GM18951 (cell line): ENCODE data around the gene KRTAP3-1.

ENCODE experiments used
- POLR2A ChIP-seq: IDR thresholded peaks from 4 replicates; pipeline ENCODE4 v1.6.1; 2011; ENCODE audit warnings: mild to moderate bottlenecking; ENCODE audit not compliant: insufficient read length, insufficient read depth; ENCODE audit errors: extremely low read depth
- in situ Hi-C: fragments of 300-500 bp; cut with MboI; formaldehyde crosslinking; loops from one replicate; pipeline ENCODE4 v1.12.0; 2022; ENCODE audit warnings: low sequenced_read_pairs, mixed read lengths, inconsistent platforms; ENCODE audit not compliant: unreplicated experiment

Gene KRTAP3-1

GRCh38 chr17:40981115-40981514 lies 27.8 kb downstream of the KRTAP3-1 start:
- no peak for TF ChIP-seq POLR2A
- in situ Hi-C loops: no loop called here

GRCh38 chr17:40980596-40980995 lies 28.3 kb downstream of the KRTAP3-1 start:
- in situ Hi-C loops: no loop called here
- TF ChIP-seq POLR2A: no peak

GRCh38 chr17:40980117-40980516 lies 28.8 kb downstream of the KRTAP3-1 start:
- in situ Hi-C loops: no loop called here
- no peak for TF ChIP-seq POLR2A

GRCh38 chr17:40978575-40979151 lies 30.3 kb downstream of the KRTAP3-1 start:
- no peak for TF ChIP-seq POLR2A
- in situ Hi-C loops: no loop called here

- TF ChIP-seq POLR2A: no peak
- in situ Hi-C loops: no loop called here
Observed at GRCh38 chr17:40975516-40975915, 33.4 kb downstream of the KRTAP3-1 start.

- TF ChIP-seq POLR2A: no peak
- in situ Hi-C loops: no loop called here
Observed at GRCh38 chr17:40974366-40974765, 34.6 kb downstream of the KRTAP3-1 start.

GRCh38 chr17:40967582-40967981 lies 41.3 kb downstream of the KRTAP3-1 start:
- in situ Hi-C loops: no loop called here
- TF ChIP-seq POLR2A: no peak

- no peak for TF ChIP-seq POLR2A
- in situ Hi-C loops: no loop called here
Observed at GRCh38 chr17:40966848-40967247, 42.1 kb downstream of the KRTAP3-1 start, which contains the start of gene KRT39. Gene KRT39 (minus strand): TSS chr17:40966948. CDS start chr17:40966856, 92 bp downstream.

GRCh38 chr17:40963838-40964237 lies 45.1 kb downstream of the KRTAP3-1 start:
- in situ Hi-C loops: no loop called here
- TF ChIP-seq POLR2A: no peak

GRCh38 chr17:40962059-40962561 lies 46.8 kb downstream of the KRTAP3-1 start:
- no peak for TF ChIP-seq POLR2A
- in situ Hi-C loops: no loop called here

GRCh38 chr17:40961591-40961990 lies 47.3 kb downstream of the KRTAP3-1 start:
- in situ Hi-C loops: no loop called here
- TF ChIP-seq POLR2A: no peak

- in situ Hi-C loops: no loop called here
- no peak for TF ChIP-seq POLR2A
Observed at GRCh38 chr17:40960144-40960543, 48.8 kb downstream of the KRTAP3-1 start.
